ENCODE data around the gene GRB10. TPM values are rescaled to one million over a fixed set of nuclear protein-coding genes. Genes with fewer than 3 reads are reported as not detected.

The GRB10 gene
- polyA plus RNA-seq, 2 of the 4 experiments (the other 2 are of a cell fraction): 23.2 to 37.0 TPM

DNA sequence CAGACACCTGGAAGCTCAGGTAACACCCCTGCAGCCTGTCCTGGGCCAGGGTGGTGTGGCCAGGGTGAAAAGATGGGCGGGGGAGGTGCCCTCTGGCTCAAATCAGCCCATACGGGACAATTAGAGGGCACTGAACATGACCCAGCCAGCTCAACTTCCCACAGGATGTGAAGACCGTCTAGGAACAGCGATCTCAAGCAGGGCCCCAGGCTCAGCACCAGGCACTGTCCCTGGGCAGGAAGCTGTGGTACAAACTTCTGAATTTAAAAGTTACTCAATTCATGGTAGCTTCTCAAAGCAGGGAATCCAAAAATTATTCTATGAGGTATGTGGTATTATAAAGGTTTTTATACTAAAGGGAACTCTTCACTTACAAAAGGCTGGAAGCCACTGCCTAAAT is 5.1 kb upstream of the GRB10 start:
- DNase-seq (ENCODE audit: low read depth in 1 of 2, low spot score in 1 of 2) (no peak), FAIRE-seq (no peak), ATAC-seq (no peak)
- Histone ChIP-seq H3K9me3 (peaks cover 8% of the 10 kb centered on the region; the same call in 1 of the 3 replicates), H3K27ac (no peak overlapping the region), H3K4me3 (no peak overlapping the region), H3K4me2 (no peak overlapping the region), H3K4me1 (peaks cover 21% of the 10 kb centered on the region)
- ChIA-PET POLR2A (no interaction called here), CTCF (interaction anchor here (0.6 to 1.2 kb wide), 3 partner anchors 10 to 579 kb away, joined by 3 read pairs; no protein-coding TSS in a partner anchor)
- 89% methylated on average over 4 of the region's 4 CpGs for whole genome bisulfite sequencing (ENCODE audit: missing lambda C conversion rate)
- no peak for TF ChIP-seq TFCP2L1 (CRISPR knock-in tag; IDR thresholded peaks at IDR 0.05)

GRCh38 chr7:50785346-50785745 is 2.6 kb upstream of the GRB10 start:
- 94% methylated on average over 6 of the region's 6 CpGs for WGBS (ENCODE audit: missing lambda C conversion rate)
- POLR2A ChIA-PET: no interaction called here
- H3K27ac ChIP-seq: no peak overlapping the region
- CTCF ChIA-PET: interaction anchor here (1.0 to 2.7 kb wide), 4 partner anchors 12 to 356 kb away, joined by 3 to 12 read pairs (median 3); no protein-coding TSS in a partner anchor
- H3K4me3 ChIP-seq: no peak overlapping the region
- no peak for TF ChIP-seq BHLHE40 (IDR thresholded peaks at IDR 0.05; ENCODE audit: low read depth, low read length)
- TF ChIP-seq CTCF (IDR thresholded peaks at IDR 0.05): no peak
- TF ChIP-seq, protein P1, sequence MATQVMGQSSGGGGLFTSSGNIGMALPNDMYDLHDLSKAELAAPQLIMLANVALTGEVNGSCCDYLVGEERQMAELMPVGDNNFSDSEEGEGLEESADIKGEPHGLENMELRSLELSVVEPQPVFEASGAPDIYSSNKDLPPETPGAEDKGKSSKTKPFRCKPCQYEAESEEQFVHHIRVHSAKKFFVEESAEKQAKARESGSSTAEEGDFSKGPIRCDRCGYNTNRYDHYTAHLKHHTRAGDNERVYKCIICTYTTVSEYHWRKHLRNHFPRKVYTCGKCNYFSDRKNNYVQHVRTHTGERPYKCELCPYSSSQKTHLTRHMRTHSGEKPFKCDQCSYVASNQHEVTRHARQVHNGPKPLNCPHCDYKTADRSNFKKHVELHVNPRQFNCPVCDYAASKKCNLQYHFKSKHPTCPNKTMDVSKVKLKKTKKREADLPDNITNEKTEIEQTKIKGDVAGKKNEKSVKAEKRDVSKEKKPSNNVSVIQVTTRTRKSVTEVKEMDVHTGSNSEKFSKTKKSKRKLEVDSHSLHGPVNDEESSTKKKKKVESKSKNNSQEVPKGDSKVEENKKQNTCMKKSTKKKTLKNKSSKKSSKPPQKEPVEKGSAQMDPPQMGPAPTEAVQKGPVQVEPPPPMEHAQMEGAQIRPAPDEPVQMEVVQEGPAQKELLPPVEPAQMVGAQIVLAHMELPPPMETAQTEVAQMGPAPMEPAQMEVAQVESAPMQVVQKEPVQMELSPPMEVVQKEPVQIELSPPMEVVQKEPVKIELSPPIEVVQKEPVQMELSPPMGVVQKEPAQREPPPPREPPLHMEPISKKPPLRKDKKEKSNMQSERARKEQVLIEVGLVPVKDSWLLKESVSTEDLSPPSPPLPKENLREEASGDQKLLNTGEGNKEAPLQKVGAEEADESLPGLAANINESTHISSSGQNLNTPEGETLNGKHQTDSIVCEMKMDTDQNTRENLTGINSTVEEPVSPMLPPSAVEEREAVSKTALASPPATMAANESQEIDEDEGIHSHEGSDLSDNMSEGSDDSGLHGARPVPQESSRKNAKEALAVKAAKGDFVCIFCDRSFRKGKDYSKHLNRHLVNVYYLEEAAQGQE (IDR thresholded peaks at IDR 0.05): no peak
- no peak for TF ChIP-seq RARB (CRISPR knock-in tag; IDR thresholded peaks at IDR 0.05)
- no peak for TF ChIP-seq EP300 (IDR thresholded peaks at IDR 0.05)
- no peak for TF ChIP-seq EHF (CRISPR knock-in tag; IDR thresholded peaks at IDR 0.05)
- TF ChIP-seq NR3C1 (IDR thresholded peaks at IDR 0.05): no peak
- no peak for TF ChIP-seq CHD4 (IDR thresholded peaks at IDR 0.05; ENCODE audit: borderline replicate concordance)
- no peak for TF ChIP-seq HOXA7 (CRISPR knock-in tag; IDR thresholded peaks at IDR 0.05)
- no peak for TF ChIP-seq CHD2 (IDR thresholded peaks at IDR 0.05; ENCODE audit: low read length, partially characterized antibody)
- TF ChIP-seq SREBF2 (IDR thresholded peaks at IDR 0.05): no peak
- no peak for TF ChIP-seq E2F6 (IDR thresholded peaks at IDR 0.05; ENCODE audit: borderline replicate concordance, low read depth)
- H3K4me1 ChIP-seq: peaks cover 9% of the 10 kb centered on the region; the same call in 2 of the 3 replicates
- FAIRE-seq: no peak
- H3K9me3 ChIP-seq: peaks cover 8% of the 10 kb centered on the region; the same call in 1 of the 3 replicates
- no peak for ATAC-seq
- DNase-seq (ENCODE audit: low read depth in 1 of 2, low spot score in 1 of 2): no peak
- H3K4me2 ChIP-seq: no peak overlapping the region

DNA sequence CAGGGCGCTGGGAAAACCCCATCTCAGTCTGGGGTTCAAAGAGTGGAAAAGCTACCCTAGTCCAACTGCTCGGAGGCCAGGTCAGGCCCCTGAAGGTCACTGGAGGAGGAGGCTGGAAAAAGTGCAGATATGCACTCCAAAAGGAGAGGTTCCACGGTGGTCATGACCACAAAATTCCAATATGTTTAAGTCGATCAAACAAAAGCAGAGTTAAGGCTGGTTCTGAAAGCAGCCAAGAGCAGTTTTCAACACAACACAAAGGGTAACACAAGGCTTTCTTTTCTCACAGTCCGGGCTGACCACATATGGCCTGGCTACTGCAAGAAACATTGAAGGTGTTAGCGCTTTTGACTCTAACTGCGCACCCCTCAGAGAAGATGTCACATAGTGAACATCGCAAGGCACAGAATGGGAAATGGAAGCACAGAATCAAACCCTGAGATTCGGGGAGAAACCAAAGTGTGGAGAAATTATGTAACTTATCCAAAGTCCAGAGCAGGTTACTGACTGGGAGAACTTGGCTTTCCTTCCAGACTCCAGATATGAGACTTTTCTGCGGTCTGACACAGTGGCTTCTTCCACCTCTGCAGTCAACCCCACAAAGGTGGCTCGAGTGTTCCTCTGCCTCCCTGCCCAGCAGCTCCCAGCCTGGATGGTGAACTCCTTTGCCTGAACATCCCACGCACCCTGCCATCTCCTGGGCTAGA is 1.3 kb upstream of the GRB10 start:
- Histone ChIP-seq H3K4me3 (no peak overlapping the region), H3K4me1 (peaks cover 17% of the 10 kb centered on the region), H3K27ac (no peak overlapping the region), H3K4me2 (no peak overlapping the region), H3K9me3 (peaks cover 8% of the 10 kb centered on the region; the same call in 1 of the 3 replicates)
- FAIRE-seq (no peak), ATAC-seq (no peak), DNase-seq (ENCODE audit: low read depth in 1 of 2, low spot score in 1 of 2) (no peak)
- CTCF ChIA-PET: interaction anchor here (1.1 to 2.7 kb wide), 3 partner anchors 13 to 357 kb away, joined by 3 to 12 read pairs (median 3); no protein-coding TSS in a partner anchor
- WGBS (ENCODE audit: missing lambda C conversion rate): 86% methylated on average over 12 of the region's 12 CpGs
- POLR2A ChIA-PET: no interaction called here
- TF ChIP-seq FOSB (CRISPR knock-in tag; IDR thresholded peaks at IDR 0.05) (no peak), CHD2 (IDR thresholded peaks at IDR 0.05; ENCODE audit: low read length, partially characterized antibody) (no peak), EP300 (IDR thresholded peaks at IDR 0.05) (no peak), HDAC2 (IDR thresholded peaks at IDR 0.05) (no peak), PHF8 (IDR thresholded peaks at IDR 0.05; ENCODE audit: borderline replicate concordance, low read depth) (no peak), TP53 (CRISPR knock-in tag; IDR thresholded peaks at IDR 0.05) (no peak), HOXB13 (CRISPR knock-in tag; IDR thresholded peaks at IDR 0.05; ENCODE audit: low read depth) (no peak), MAZ (IDR thresholded peaks at IDR 0.05; ENCODE audit: borderline replicate concordance, low read depth, low read length) (no peak), CBX8 (IDR thresholded peaks at IDR 0.05) (no peak), CEBPB (IDR thresholded peaks at IDR 0.05) (no peak), NPAS2 (CRISPR knock-in tag; IDR thresholded peaks at IDR 0.05; ENCODE audit: borderline replicate concordance) (no peak)
- TF ChIP-seq, protein P2, sequence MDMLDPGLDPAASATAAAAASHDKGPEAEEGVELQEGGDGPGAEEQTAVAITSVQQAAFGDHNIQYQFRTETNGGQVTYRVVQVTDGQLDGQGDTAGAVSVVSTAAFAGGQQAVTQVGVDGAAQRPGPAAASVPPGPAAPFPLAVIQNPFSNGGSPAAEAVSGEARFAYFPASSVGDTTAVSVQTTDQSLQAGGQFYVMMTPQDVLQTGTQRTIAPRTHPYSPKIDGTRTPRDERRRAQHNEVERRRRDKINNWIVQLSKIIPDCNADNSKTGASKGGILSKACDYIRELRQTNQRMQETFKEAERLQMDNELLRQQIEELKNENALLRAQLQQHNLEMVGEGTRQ (IDR thresholded peaks at IDR 0.05): no peak

Data from A549 (cell line).